Neural cell (in vitro differentiated cells): Measurements from ENCODE around the gene SPOCD1.

Source experiments
- EP300 ChIP-seq: fragments of 450-650 bp; conservative IDR thresholded peaks from 2 replicates; pipeline ENCODE4 v1.6.1; 2014; ENCODE audit warnings: antibody characterized with exemption, mild to moderate bottlenecking, moderate library complexity; ENCODE audit not compliant: poor library complexity, severe bottlenecking
- EZH2 ChIP-seq: fragments of 200-600, 300-800 bp; shearing (Covaris generic), sonication (generic); IDR thresholded peaks from 2 replicates; pipeline ENCODE4 v1.6.1; 2014; ENCODE audit warnings: antibody characterized with exemption, low read length, borderline replicate concordance, mild to moderate bottlenecking; ENCODE audit not compliant: insufficient read depth, poor library complexity, severe bottlenecking
- MXI1 ChIP-seq: fragments of 450-650 bp; conservative IDR thresholded peaks from 2 replicates; pipeline ENCODE4 v1.6.1; 2014; ENCODE audit warnings: antibody characterized with exemption, mild to moderate bottlenecking; ENCODE audit not compliant: poor library complexity, severe bottlenecking
- POLR2AphosphoS5 ChIP-seq: IDR thresholded peaks from 2 replicates; pipeline ENCODE4 v1.6.1; 2012
- RAD21 ChIP-seq: fragments of 450-650 bp; conservative IDR thresholded peaks from 2 replicates; pipeline ENCODE4 v1.6.1; 2014; ENCODE audit warnings: antibody characterized with exemption, mild to moderate bottlenecking, moderate library complexity
- SMC3 ChIP-seq: fragments of 450-650 bp; conservative IDR thresholded peaks from 2 replicates; pipeline ENCODE4 v1.6.1; 2014; ENCODE audit warnings: antibody characterized with exemption, mild to moderate bottlenecking, moderate library complexity; ENCODE audit not compliant: poor library complexity
- TAF1 ChIP-seq: IDR thresholded peaks from 2 replicates; pipeline ENCODE4 v1.6.1; 2012; ENCODE audit warnings: low read depth
- TF ChIP-seq, protein P1 (sequence below): fragments of 450-650 bp; IDR thresholded peaks from 2 replicates; pipeline ENCODE4 v1.5.1; 2014; ENCODE audit warnings: antibody characterized with exemption, mild to moderate bottlenecking, moderate library complexity; ENCODE audit not compliant: poor library complexity, severe bottlenecking
- TF ChIP-seq, protein P2 (sequence below): IDR thresholded peaks from 2 replicates; pipeline ENCODE4 v1.6.1; 2012; ENCODE audit warnings: borderline replicate concordance

DNA sequence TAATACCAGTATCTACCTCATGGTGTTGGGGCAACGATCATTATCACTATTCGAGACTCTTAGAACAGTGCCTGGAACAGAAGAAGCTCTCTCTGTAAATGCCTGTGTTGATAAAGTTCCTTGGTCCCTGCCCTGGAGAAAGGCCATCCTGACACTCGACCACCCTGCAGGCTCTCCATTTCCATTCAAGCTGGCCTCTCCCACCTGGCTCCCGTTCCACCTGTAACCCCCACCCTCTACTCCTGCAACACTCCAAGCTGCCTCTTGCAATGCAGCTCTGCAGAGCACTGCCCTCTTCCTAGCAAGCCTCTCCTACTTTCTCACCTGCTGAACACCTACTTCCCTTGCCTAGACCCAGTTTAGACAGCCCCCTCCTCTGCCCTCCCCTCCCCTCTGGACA lies 6.1 kb downstream of the SPOCD1 start:
- TF ChIP-seq EZH2 (no peak), EP300 (no peak), RAD21 (no peak), SMC3 (no peak), POLR2AphosphoS5 (no peak), TAF1 (no peak), MXI1 (no peak)
- TF ChIP-seq, protein P1, sequence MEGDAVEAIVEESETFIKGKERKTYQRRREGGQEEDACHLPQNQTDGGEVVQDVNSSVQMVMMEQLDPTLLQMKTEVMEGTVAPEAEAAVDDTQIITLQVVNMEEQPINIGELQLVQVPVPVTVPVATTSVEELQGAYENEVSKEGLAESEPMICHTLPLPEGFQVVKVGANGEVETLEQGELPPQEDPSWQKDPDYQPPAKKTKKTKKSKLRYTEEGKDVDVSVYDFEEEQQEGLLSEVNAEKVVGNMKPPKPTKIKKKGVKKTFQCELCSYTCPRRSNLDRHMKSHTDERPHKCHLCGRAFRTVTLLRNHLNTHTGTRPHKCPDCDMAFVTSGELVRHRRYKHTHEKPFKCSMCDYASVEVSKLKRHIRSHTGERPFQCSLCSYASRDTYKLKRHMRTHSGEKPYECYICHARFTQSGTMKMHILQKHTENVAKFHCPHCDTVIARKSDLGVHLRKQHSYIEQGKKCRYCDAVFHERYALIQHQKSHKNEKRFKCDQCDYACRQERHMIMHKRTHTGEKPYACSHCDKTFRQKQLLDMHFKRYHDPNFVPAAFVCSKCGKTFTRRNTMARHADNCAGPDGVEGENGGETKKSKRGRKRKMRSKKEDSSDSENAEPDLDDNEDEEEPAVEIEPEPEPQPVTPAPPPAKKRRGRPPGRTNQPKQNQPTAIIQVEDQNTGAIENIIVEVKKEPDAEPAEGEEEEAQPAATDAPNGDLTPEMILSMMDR: no peak
- TF ChIP-seq, protein P2, sequence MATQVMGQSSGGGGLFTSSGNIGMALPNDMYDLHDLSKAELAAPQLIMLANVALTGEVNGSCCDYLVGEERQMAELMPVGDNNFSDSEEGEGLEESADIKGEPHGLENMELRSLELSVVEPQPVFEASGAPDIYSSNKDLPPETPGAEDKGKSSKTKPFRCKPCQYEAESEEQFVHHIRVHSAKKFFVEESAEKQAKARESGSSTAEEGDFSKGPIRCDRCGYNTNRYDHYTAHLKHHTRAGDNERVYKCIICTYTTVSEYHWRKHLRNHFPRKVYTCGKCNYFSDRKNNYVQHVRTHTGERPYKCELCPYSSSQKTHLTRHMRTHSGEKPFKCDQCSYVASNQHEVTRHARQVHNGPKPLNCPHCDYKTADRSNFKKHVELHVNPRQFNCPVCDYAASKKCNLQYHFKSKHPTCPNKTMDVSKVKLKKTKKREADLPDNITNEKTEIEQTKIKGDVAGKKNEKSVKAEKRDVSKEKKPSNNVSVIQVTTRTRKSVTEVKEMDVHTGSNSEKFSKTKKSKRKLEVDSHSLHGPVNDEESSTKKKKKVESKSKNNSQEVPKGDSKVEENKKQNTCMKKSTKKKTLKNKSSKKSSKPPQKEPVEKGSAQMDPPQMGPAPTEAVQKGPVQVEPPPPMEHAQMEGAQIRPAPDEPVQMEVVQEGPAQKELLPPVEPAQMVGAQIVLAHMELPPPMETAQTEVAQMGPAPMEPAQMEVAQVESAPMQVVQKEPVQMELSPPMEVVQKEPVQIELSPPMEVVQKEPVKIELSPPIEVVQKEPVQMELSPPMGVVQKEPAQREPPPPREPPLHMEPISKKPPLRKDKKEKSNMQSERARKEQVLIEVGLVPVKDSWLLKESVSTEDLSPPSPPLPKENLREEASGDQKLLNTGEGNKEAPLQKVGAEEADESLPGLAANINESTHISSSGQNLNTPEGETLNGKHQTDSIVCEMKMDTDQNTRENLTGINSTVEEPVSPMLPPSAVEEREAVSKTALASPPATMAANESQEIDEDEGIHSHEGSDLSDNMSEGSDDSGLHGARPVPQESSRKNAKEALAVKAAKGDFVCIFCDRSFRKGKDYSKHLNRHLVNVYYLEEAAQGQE: no peak
